ENCODE results near the gene PSMF1.

Gene PSMF1

DNA sequence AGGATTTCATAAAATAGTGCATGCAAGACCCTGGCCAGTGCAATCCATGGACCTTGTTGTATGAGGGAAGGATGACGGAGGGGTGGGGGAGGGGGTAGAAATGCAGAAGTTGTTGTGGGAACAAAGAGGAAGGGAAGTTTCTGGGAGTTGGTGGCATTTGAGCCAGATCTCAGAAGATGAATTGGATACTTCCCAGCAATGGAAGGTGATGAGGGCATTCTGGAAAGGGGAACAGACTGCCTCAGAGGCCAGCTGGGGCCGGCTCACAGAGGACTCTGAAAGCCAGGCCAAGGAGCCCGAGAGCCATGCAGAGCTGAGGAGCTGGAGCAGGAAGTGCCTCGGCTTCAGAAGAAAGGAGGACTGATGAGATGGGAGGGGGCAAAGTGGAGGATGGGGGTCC lies 63.7 kb downstream of the PSMF1 start:
- Histone ChIP-seq H3K9me3 (ENCODE audit: control insufficient read depth in 1 of 2, low read length in 2 of 2) (no peaks in the 10 kb centered on the region), H3K4me3 (ENCODE audit: low read depth in 1 of 2, low read length in 2 of 2) (no peak overlapping the region), H3K36me3 (ENCODE audit: control insufficient read depth in 1 of 2, insufficient read depth in 2 of 2, low read length in 2 of 2) (no peaks in the 10 kb centered on the region), H3K27ac (ENCODE audit: low read length) (no peak overlapping the region), H3K4me1 (ENCODE audit: control insufficient read depth in 1 of 2, insufficient read depth in 2 of 2, low read length in 2 of 2) (peaks cover 6 to 14% of the 10 kb centered on the region in 2 donors), H3K27me3 (ENCODE audit: low read depth, low read length) (peaks cover 11% of the 10 kb centered on the region)

DNA sequence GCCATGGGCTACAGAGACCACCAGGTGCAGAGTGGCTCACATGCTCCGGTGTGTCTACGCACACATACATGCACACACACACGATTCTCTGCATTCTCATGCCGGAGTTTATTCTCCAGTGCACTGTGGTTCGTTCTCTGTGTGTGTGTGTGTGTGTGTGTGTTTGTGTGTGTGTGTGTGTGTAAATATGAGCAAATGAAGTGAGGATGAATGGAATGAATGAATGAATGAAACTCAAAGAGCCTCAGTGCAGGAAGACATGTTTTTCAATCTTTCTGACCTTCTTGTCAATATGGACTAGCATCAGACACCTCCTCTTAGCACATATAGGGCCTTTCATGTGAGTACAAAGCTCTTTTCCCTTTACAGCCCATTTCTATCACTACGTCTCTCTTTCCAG lies 64.8 kb downstream of the PSMF1 start:
- Histone ChIP-seq H3K36me3 (ENCODE audit: control insufficient read depth in 1 of 2, insufficient read depth in 2 of 2, low read length in 2 of 2) (no peaks in the 10 kb centered on the region), H3K27me3 (ENCODE audit: low read depth, low read length) (peaks cover 11% of the 10 kb centered on the region), H3K9me3 (ENCODE audit: control insufficient read depth in 1 of 2, low read length in 2 of 2) (no peaks in the 10 kb centered on the region), H3K4me3 (ENCODE audit: low read depth in 1 of 2, low read length in 2 of 2) (no peak overlapping the region), H3K4me1 (ENCODE audit: control insufficient read depth in 1 of 2, insufficient read depth in 2 of 2, low read length in 2 of 2) (peaks cover 6 to 19% of the 10 kb centered on the region in 2 donors), H3K27ac (ENCODE audit: low read length) (no peak overlapping the region)

DNA sequence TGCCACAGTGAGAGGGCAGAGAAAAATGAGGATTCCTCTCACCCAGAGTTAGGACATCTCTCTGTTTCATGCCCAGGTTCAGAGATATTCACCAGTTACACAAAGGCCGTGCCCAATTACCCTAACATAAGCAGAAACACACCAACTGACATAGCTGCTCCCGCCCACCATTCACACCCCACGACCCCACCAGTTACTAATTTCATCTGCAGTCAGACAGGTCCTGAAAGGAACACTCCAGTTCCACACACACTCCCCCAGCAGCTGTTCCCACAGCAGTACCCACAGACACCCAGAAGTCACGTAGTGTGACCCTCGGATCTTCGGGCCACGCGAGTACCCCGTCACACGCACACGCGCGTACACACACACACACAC lies 65.8 kb downstream of the PSMF1 start:
- Histone ChIP-seq H3K27me3 (ENCODE audit: low read depth, low read length) (peaks cover 11% of the 10 kb centered on the region), H3K27ac (ENCODE audit: low read length) (no peak overlapping the region)

DNA sequence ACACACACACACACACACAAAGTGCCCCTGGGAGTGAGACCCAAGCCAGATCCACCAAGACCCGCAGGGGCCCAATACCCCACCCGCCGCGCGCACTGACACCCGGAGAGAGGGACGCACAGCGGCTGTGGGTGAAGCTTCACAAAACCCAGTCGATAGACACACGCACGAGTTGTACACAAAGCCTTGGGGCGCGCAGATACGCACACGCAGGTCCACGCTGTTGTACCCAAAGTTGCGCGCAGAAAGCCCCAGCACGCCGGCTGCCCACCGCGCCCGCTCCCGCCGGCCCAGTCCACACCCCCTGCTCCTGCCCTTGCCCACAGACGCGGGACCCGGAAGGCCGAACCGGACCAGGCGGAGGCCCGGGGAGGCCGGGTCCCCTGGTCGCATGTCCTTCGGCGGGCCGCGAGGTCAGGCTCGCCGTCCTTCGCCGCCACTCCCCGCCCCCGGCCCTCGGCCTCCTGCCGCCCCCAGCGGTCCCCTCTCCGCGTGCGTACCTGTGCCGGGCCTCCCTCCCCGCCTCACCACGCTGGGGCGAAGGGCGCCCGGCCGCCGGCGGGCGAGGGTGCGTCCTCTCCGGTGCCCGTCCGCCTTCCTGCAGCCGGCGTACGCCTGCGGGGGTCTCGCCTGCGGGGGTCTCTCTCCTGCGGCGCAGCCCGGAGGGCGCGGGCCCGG lies 66.4 kb downstream of the PSMF1 start, which contains the start of gene TMEM74B:
Gene TMEM74B (minus strand): TSS at position 344 of the 678 bp plus-strand sequence. CDS start 1,180 bp downstream, outside the sequence.
- H3K36me3 ChIP-seq (ENCODE audit: control insufficient read depth in 1 of 2, insufficient read depth in 2 of 2, low read length in 2 of 2), result no peaks in the 10 kb centered on the region
- H3K9me3 ChIP-seq (ENCODE audit: control insufficient read depth in 1 of 2, low read length in 2 of 2), result no peaks in the 10 kb centered on the region
- H3K27me3 ChIP-seq (ENCODE audit: low read depth, low read length), result peaks cover 11% of the 10 kb centered on the region
- peak within 1 kb of the TSS in 1 of 2 donors; percentile 59 for H3K4me3 ChIP-seq (ENCODE audit: low read depth in 1 of 2, low read length in 2 of 2)
- H3K27ac ChIP-seq (ENCODE audit: low read length), result no peak within 1 kb of the TSS
- peaks cover 6 to 19% of the 10 kb centered on the region in 2 donors for H3K4me1 ChIP-seq (ENCODE audit: control insufficient read depth in 1 of 2, insufficient read depth in 2 of 2, low read length in 2 of 2)

More for the DNA sequence above, 65.8 kb downstream of the PSMF1 start:
- Histone ChIP-seq H3K9me3 (ENCODE audit: control insufficient read depth in 1 of 2, low read length in 2 of 2) (no peaks in the 10 kb centered on the region), H3K4me3 (ENCODE audit: low read depth in 1 of 2, low read length in 2 of 2) (peak overlapping the region in 1 of 2 donors; percentile 59), H3K4me1 (ENCODE audit: control insufficient read depth in 1 of 2, insufficient read depth in 2 of 2, low read length in 2 of 2) (peaks cover 6 to 19% of the 10 kb centered on the region in 2 donors), H3K36me3 (ENCODE audit: control insufficient read depth in 1 of 2, insufficient read depth in 2 of 2, low read length in 2 of 2) (no peaks in the 10 kb centered on the region)

DNA sequence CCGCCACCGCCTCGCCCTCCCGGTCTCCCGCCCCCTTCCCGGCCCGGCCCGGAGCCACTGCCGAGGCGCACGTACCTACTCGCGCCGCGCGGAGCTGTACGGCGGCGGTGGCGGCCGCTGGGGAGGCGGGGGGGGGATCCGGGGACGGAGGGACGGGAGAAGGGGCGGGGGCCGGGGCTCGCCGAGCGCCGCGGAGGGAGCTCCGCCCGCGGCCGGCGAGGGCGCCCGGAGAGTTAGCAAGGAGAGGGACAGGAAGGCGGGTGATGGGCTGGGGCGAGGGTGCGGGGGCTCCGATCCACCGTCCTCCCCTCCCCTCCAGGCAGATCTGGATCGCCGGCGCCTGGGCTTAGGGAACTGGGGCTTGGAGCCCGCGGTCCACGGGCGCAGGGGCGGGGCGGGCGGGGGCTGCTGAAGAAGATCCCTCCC lies 66.9 kb downstream of the PSMF1 start:
- Histone ChIP-seq H3K9me3 (ENCODE audit: control insufficient read depth in 1 of 2, low read length in 2 of 2) (no peaks in the 10 kb centered on the region), H3K36me3 (ENCODE audit: control insufficient read depth in 1 of 2, insufficient read depth in 2 of 2, low read length in 2 of 2) (no peaks in the 10 kb centered on the region), H3K27me3 (ENCODE audit: low read depth, low read length) (peaks cover 11% of the 10 kb centered on the region), H3K4me3 (ENCODE audit: low read depth in 1 of 2, low read length in 2 of 2) (peak overlapping the region in 1 of 2 donors; percentile 59), H3K4me1 (ENCODE audit: control insufficient read depth in 1 of 2, insufficient read depth in 2 of 2, low read length in 2 of 2) (peaks cover 6 to 19% of the 10 kb centered on the region in 2 donors), H3K27ac (ENCODE audit: low read length) (no peak overlapping the region)

DNA sequence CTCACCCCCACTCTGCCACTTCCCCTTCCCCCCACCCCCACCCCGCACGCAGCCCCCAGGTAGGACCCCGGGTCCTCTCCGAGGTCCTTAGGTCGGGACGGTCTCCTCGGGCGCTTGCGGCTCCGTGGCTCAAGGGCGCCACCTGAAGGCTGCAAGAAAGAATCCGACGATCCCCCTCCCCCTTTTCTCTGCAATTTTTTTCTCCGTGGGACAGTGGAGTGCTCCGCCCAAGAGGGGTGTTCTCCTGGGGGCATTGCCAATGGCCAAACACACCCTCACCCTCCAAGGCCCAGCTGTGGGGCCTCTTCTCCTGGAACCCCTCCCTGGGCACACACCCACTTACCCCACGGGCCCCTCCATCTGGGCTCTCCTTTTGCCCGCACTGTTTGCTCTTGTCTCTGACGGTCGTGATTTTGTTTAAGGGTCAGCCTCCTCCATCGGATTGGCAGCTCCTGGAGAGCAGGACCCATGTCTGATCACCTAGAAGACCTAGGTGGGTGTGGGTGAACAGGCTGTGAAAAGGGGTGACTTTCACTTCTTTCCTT lies 67.5 kb downstream of the PSMF1 start:
- Histone ChIP-seq H3K4me3 (ENCODE audit: low read depth in 1 of 2, low read length in 2 of 2) (peak overlapping the region in 1 of 2 donors; percentile 59), H3K36me3 (ENCODE audit: control insufficient read depth in 1 of 2, insufficient read depth in 2 of 2, low read length in 2 of 2) (no peaks in the 10 kb centered on the region), H3K27ac (ENCODE audit: low read length) (no peak overlapping the region), H3K4me1 (ENCODE audit: control insufficient read depth in 1 of 2, insufficient read depth in 2 of 2, low read length in 2 of 2) (peaks cover 6 to 19% of the 10 kb centered on the region in 2 donors), H3K27me3 (ENCODE audit: low read depth, low read length) (peaks cover 11% of the 10 kb centered on the region), H3K9me3 (ENCODE audit: control insufficient read depth in 1 of 2, low read length in 2 of 2) (no peaks in the 10 kb centered on the region)

DNA sequence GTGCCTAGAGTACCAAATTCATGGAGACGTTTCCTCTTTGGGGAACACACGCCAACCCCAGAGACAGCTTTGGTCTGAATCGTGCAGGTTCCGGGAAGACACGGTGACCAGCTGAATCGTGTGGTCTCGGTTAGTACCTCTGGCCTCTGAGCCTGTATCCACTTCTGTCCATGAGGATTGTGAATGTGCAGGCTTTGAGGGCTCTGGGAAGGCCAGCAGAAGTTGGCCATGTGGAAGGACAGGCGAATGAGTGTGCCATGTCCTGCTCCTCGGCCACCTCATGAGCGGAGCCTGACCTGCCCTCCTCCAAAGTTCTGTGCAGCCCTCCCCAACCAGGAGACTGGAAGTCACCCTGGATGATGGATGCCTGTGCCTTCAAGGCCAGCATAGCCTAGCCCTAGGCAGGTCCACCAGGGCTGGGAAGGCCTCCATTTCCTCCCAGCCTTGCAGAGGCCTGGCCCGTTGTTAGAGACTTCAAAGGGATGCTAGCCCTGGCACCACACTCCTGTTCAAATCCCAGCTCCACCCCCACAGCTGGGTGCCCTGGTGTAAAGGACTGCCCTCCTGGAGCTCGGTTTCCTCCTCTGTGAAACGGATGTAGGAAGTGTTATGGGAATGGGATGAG lies 68.1 kb downstream of the PSMF1 start:
- Histone ChIP-seq H3K36me3 (ENCODE audit: control insufficient read depth in 1 of 2, insufficient read depth in 2 of 2, low read length in 2 of 2) (no peaks in the 10 kb centered on the region), H3K27ac (ENCODE audit: low read length) (no peak overlapping the region), H3K9me3 (ENCODE audit: control insufficient read depth in 1 of 2, low read length in 2 of 2) (no peaks in the 10 kb centered on the region), H3K4me1 (ENCODE audit: control insufficient read depth in 1 of 2, insufficient read depth in 2 of 2, low read length in 2 of 2) (peaks cover 6 to 19% of the 10 kb centered on the region in 2 donors), H3K27me3 (ENCODE audit: low read depth, low read length) (peaks cover 11% of the 10 kb centered on the region), H3K4me3 (ENCODE audit: low read depth in 1 of 2, low read length in 2 of 2) (no peak overlapping the region)

DNA sequence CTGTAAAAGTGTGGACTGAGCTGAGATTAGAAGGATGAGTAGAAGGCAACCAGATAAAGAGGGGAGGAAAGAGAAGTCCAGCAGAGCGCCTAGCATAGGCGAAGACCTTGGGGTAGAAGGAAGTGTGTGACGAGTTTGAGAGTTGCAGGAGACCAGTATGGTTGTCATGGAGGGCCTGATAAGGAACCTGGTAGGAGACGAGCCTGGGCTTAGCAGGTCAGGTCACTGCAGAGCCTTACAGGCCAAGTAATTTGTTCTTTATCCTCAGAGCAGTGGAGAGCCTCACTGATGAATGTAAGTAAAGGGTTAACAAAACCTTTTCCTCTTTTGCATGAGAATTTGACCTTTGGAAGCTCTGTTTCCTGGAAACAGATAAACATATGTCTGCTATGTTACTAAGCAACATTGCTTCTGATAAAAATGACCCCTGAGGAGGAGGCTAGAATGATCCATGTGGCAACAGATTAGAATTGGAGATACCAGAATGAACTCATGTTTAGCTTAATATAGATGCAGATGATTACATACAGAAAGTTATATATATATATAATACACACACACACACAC lies 69.3 kb downstream of the PSMF1 start:
- Histone ChIP-seq H3K4me3 (ENCODE audit: low read depth in 1 of 2, low read length in 2 of 2) (no peak overlapping the region), H3K36me3 (ENCODE audit: control insufficient read depth in 1 of 2, insufficient read depth in 2 of 2, low read length in 2 of 2) (no peaks in the 10 kb centered on the region), H3K27ac (ENCODE audit: low read length) (peak overlapping the region; percentile 0), H3K4me1 (ENCODE audit: control insufficient read depth in 1 of 2, insufficient read depth in 2 of 2, low read length in 2 of 2) (peaks cover 6 to 19% of the 10 kb centered on the region in 2 donors), H3K9me3 (ENCODE audit: control insufficient read depth in 1 of 2, low read length in 2 of 2) (no peaks in the 10 kb centered on the region), H3K27me3 (ENCODE audit: low read depth, low read length) (peaks cover 11% of the 10 kb centered on the region)

DNA sequence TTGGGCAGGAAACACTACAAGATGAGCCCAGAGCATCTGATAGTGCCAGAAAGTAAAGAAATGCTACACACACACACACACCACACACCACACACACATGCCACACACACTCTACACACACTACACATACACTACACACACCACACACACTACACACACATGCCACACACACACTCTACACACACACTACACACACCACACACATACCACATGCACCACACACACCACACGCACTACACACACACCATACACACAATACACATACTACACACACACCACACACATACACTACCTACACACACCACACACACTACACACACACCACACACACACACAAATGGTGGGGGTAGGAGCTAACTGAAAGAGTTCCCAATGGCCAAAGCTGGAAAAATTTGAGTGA lies 69.9 kb downstream of the PSMF1 start:
- H3K27me3 ChIP-seq (ENCODE audit: low read depth, low read length), result peaks cover 11% of the 10 kb centered on the region
- H3K36me3 ChIP-seq (ENCODE audit: control insufficient read depth in 1 of 2, insufficient read depth in 2 of 2, low read length in 2 of 2), result no peaks in the 10 kb centered on the region
- no peak overlapping the region for H3K4me3 ChIP-seq (ENCODE audit: low read depth in 1 of 2, low read length in 2 of 2)
- peaks cover 6 to 19% of the 10 kb centered on the region in 2 donors for H3K4me1 ChIP-seq (ENCODE audit: control insufficient read depth in 1 of 2, insufficient read depth in 2 of 2, low read length in 2 of 2)
- H3K9me3 ChIP-seq (ENCODE audit: control insufficient read depth in 1 of 2, low read length in 2 of 2), result no peaks in the 10 kb centered on the region
- no peak overlapping the region for H3K27ac ChIP-seq (ENCODE audit: low read length)

DNA sequence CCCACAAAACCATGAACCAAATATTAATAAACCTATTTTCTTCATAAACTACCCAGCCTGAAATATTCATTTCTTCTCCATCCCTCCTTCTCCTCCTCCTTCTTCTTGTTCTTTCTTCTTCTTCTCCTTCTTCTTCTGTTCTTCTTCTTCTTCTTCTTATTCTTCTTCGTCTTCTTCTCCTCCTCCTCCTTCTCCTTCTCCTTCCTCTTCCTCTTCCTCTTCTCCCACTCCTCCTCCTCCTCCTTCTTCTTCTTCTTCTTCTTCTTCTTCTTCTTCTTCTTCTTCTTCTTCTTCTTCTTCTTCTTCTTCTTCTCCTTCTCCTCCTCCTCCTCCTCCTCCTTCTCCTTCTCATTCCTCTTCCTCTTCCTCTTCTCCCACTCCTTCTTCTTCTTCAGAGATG lies 71.4 kb downstream of the PSMF1 start:
- Histone ChIP-seq H3K27ac (ENCODE audit: low read length) (no peak overlapping the region), H3K9me3 (ENCODE audit: control insufficient read depth in 1 of 2, low read length in 2 of 2) (no peaks in the 10 kb centered on the region), H3K36me3 (ENCODE audit: control insufficient read depth in 1 of 2, insufficient read depth in 2 of 2, low read length in 2 of 2) (no peaks in the 10 kb centered on the region), H3K4me3 (ENCODE audit: low read depth in 1 of 2, low read length in 2 of 2) (no peak overlapping the region), H3K4me1 (ENCODE audit: control insufficient read depth in 1 of 2, insufficient read depth in 2 of 2, low read length in 2 of 2) (peaks cover 6 to 14% of the 10 kb centered on the region in 2 donors), H3K27me3 (ENCODE audit: low read depth, low read length) (peaks cover 7% of the 10 kb centered on the region)

DNA sequence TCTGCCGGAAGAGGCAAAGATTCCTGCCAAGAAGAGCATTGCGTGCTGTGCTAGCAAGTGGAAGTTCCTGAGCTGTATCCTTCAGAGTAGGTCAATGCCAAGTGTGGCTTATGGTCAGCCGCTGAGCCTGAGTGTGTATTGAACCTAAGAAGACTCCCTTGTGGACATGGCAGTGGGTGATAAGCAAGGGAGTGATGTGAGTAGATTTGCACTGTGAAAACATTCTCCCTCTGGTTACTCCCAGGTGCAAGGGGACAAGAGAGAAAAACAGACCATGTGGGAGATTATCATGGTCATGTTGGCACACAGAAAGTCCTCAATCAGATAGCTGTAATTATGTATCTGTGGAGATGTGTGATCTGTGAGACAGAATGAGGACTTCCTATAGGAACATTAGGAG lies 72.4 kb downstream of the PSMF1 start:
- no peak overlapping the region for H3K27ac ChIP-seq (ENCODE audit: low read length)
- no peaks in the 10 kb centered on the region for H3K9me3 ChIP-seq (ENCODE audit: control insufficient read depth in 1 of 2, low read length in 2 of 2)
- no peaks in the 10 kb centered on the region for H3K36me3 ChIP-seq (ENCODE audit: control insufficient read depth in 1 of 2, insufficient read depth in 2 of 2, low read length in 2 of 2)
- peaks cover 7% of the 10 kb centered on the region for H3K27me3 ChIP-seq (ENCODE audit: low read depth, low read length)
- no peak overlapping the region for H3K4me3 ChIP-seq (ENCODE audit: low read depth in 1 of 2, low read length in 2 of 2)
- H3K4me1 ChIP-seq (ENCODE audit: control insufficient read depth in 1 of 2, insufficient read depth in 2 of 2, low read length in 2 of 2), result peaks cover 6 to 8% of the 10 kb centered on the region in 2 donors
